Measurements from ENCODE around the gene LIN9.

DNA sequence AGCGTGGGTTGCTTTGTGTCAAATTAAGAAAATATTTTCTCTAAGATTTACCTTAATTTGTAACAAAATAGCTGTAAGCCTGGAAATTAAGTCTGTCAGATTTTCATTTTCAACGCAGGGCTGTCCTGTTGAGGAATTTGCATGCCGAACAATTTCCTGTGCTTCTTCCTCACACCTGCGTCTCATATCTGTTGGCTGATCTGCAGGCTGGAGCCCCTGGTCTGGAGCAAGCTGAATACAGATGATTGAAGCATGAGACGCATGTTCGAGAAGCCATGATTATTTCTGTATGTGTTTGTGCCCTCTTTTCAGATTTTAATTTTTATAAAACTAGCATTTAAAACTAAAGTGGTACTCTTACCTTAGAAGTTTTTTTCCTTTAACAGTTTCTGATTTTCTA, 75.7 kb downstream of the LIN9 start:
- TF ChIP-seq, protein P1, sequence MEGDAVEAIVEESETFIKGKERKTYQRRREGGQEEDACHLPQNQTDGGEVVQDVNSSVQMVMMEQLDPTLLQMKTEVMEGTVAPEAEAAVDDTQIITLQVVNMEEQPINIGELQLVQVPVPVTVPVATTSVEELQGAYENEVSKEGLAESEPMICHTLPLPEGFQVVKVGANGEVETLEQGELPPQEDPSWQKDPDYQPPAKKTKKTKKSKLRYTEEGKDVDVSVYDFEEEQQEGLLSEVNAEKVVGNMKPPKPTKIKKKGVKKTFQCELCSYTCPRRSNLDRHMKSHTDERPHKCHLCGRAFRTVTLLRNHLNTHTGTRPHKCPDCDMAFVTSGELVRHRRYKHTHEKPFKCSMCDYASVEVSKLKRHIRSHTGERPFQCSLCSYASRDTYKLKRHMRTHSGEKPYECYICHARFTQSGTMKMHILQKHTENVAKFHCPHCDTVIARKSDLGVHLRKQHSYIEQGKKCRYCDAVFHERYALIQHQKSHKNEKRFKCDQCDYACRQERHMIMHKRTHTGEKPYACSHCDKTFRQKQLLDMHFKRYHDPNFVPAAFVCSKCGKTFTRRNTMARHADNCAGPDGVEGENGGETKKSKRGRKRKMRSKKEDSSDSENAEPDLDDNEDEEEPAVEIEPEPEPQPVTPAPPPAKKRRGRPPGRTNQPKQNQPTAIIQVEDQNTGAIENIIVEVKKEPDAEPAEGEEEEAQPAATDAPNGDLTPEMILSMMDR (conservative IDR thresholded peaks at IDR 0.05): no peak
- TF ChIP-seq ZFX (IDR thresholded peaks at IDR 0.05): no peak
